ENCODE data around the gene NYAP1. TPM values are rescaled to one million over a fixed set of nuclear protein-coding genes. Genes with fewer than 3 reads are reported as not detected.
"Not testable (repeated sequence)": the region's sequence is repeated elsewhere in the genome, so short reads cannot be mapped to it uniquely, and the experiment has no call there.

NYAP1 gene
- polyA plus RNA-seq, 3 donors, result 1.3 to 1.8 (median 1.4) TPM

GRCh38 chr7:100539436-100540006 is 55.8 kb downstream of the NYAP1 start:
- no peak for DNase-seq (ENCODE audit: low read depth in 3 of 3, low spot score in 2 of 3)

- no peak for DNase-seq (ENCODE audit: low read depth in 3 of 3, low spot score in 2 of 3)
These were observed 56.5 kb downstream of the NYAP1 start for GRCh38 chr7:100540073-100540723.

- not testable (repeated sequence) for DNase-seq (ENCODE audit: low read depth in 3 of 3, low spot score in 2 of 3)
These were observed 57.6 kb downstream of the NYAP1 start for GRCh38 chr7:100541309-100541708.

GRCh38 chr7:100543586-100543985 is 59.9 kb downstream of the NYAP1 start:
- DNase-seq (ENCODE audit: low read depth in 3 of 3, low spot score in 2 of 3), result no peak

GRCh38 chr7:100544386-100544785 is 60.7 kb downstream of the NYAP1 start:
- no peak for DNase-seq (ENCODE audit: low read depth in 3 of 3, low spot score in 2 of 3)

Other genes starting within 250 kb of the NYAP1 start
- 1 to 10 TPM; 6.7 to 8.1 (median 6.8) TPM for gene SPDYE3, start 176.2 kb upstream of the NYAP1 start, polyA plus RNA-seq (ENCODE audit: insufficient read length in 3 of 3)
- 10 to 100 TPM; 23.2 to 26.9 (median 23.8) TPM for gene PILRB, start 125.8 kb upstream of the NYAP1 start, polyA plus RNA-seq (ENCODE audit: insufficient read length in 3 of 3)
- gene PILRA, start 110.4 kb upstream of the NYAP1 start, polyA plus RNA-seq (ENCODE audit: insufficient read length in 3 of 3), result 1 to 10 TPM; 3.4 to 3.7 (median 3.5) TPM
- 1 to 10 TPM; 5.4 to 6.5 (median 5.4) TPM for gene ZCWPW1, start 55.2 kb upstream of the NYAP1 start, polyA plus RNA-seq (ENCODE audit: insufficient read length in 3 of 3)
- gene MEPCE, start 54.1 kb upstream of the NYAP1 start, polyA plus RNA-seq (ENCODE audit: insufficient read length in 3 of 3), result 10 to 100 TPM; 49.4 to 57.1 (median 51.9) TPM
- 10 to 100 TPM; 12.7 to 14.2 (median 13.9) TPM for gene PPP1R35, start 47.4 kb upstream of the NYAP1 start, polyA plus RNA-seq (ENCODE audit: insufficient read length in 3 of 3)
- 1 to 10 TPM in 1 of 3 donors, under 1 TPM in 2; 0.58 to 1.4 (median 0.82) TPM for gene SPACDR, start 19.7 kb upstream of the NYAP1 start, polyA plus RNA-seq (ENCODE audit: insufficient read length in 3 of 3)
- gene TSC22D4, start 4.7 kb upstream of the NYAP1 start, polyA plus RNA-seq (ENCODE audit: insufficient read length in 3 of 3), result 10 to 100 TPM; 28.6 to 35.0 (median 29.4) TPM
- gene AGFG2, start 55.3 kb downstream of the NYAP1 start, polyA plus RNA-seq (ENCODE audit: insufficient read length in 3 of 3), result 10 to 100 TPM; 10.4 to 12.1 (median 10.4) TPM
- 1 to 10 TPM in 2 of 3 donors, under 1 TPM in 1; 0.82 to 1.7 (median 1.6) TPM for gene SAP25, start 90.0 kb downstream of the NYAP1 start, polyA plus RNA-seq (ENCODE audit: insufficient read length in 3 of 3)
- 10 to 100 TPM; 22.9 to 25.5 (median 23.3) TPM for gene LRCH4, start 102.2 kb downstream of the NYAP1 start, polyA plus RNA-seq (ENCODE audit: insufficient read length in 3 of 3)
- 1 to 10 TPM; 1.3 to 1.4 (median 1.4) TPM for gene FBXO24, start 102.4 kb downstream of the NYAP1 start, polyA plus RNA-seq (ENCODE audit: insufficient read length in 3 of 3)
- gene PCOLCE, start 118.4 kb downstream of the NYAP1 start, polyA plus RNA-seq (ENCODE audit: insufficient read length in 3 of 3), result 10 to 100 TPM; 76.9 to 87.6 (median 81.8) TPM
- gene MOSPD3, start 128.6 kb downstream of the NYAP1 start, polyA plus RNA-seq (ENCODE audit: insufficient read length in 3 of 3), result 10 to 100 TPM; 21.6 to 24.0 (median 23.8) TPM
- under 1 TPM; 0.43 to 0.79 (median 0.78) TPM for gene TFR2, start 157.6 kb downstream of the NYAP1 start, polyA plus RNA-seq (ENCODE audit: insufficient read length in 3 of 3)
- gene ACTL6B, start 172.5 kb downstream of the NYAP1 start, polyA plus RNA-seq (ENCODE audit: insufficient read length in 3 of 3), result not detected
- 100 to 1,000 TPM; 164 to 210 (median 185) TPM for gene GNB2, start 189.8 kb downstream of the NYAP1 start, polyA plus RNA-seq (ENCODE audit: insufficient read length in 3 of 3)
- gene GIGYF1, start 210.3 kb downstream of the NYAP1 start, polyA plus RNA-seq (ENCODE audit: insufficient read length in 3 of 3), result 10 to 100 TPM; 27.1 to 30.1 (median 27.1) TPM
- 10 to 100 TPM; 22.5 to 25.9 (median 23.3) TPM for gene POP7, start 222.2 kb downstream of the NYAP1 start, polyA plus RNA-seq (ENCODE audit: insufficient read length in 3 of 3)
- under 1 TPM in 2 of 3 donors, not detected in 1; 0.10 to 0.11 TPM for gene EPO, start 236.5 kb downstream of the NYAP1 start, polyA plus RNA-seq (ENCODE audit: insufficient read length in 3 of 3)
- gene ZAN, start 249.7 kb downstream of the NYAP1 start, polyA plus RNA-seq (ENCODE audit: insufficient read length in 3 of 3), result under 1 TPM in 1 of 3 donors, not detected in 2; 0.03 TPM

Measured in right renal cortex interstitium (tissue), 3 donors.